GM19193 (cell line): ENCODE results near the gene ADAMTS9.

Source experiments
- POLR2A ChIP-seq: IDR thresholded peaks from 4 replicates; pipeline ENCODE4 v1.6.1; 2011; ENCODE audit not compliant: insufficient read depth, insufficient read length; ENCODE audit errors: extremely low read depth

Gene ADAMTS9

DNA sequence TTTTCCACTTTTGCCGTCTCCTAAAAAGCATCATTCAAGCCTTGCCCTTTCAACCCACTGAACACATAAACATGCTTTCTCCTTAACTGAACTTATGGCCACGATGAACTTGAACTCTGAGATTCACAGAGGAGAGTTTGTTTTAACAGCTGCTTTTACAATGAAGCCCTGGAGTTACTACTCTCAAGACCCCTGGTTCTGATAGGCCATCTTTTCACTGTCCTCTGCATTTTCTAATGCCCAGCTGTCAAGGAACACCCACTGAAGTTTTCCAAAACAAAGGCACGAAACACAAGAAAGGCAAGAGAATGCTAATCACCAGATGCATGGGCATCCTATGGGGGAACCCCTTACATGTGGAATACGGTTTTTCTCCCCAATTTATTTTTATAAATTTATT lies 100.8 kb downstream of the ADAMTS9 start:
- TF ChIP-seq POLR2A = no peak

DNA sequence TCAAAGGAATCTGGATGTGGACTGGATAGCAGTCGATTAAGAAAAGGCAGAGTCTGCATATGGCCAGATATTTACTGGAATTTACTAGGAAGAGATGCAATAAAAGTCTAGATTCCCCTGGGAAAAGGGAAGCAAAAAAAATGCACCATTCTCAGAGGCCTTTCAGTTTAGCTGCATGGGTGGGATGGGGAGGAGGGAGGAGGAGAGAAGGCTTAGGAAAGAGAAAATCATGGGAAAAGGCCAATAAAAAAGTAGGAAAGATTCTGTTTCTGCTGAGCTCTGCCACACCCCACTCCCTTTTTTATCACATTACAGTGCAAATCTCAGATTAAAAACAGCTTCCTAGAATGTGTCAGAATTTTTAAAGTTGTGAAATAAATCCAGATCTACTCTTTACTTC lies 103.6 kb downstream of the ADAMTS9 start:
- TF ChIP-seq POLR2A = no peak

DNA sequence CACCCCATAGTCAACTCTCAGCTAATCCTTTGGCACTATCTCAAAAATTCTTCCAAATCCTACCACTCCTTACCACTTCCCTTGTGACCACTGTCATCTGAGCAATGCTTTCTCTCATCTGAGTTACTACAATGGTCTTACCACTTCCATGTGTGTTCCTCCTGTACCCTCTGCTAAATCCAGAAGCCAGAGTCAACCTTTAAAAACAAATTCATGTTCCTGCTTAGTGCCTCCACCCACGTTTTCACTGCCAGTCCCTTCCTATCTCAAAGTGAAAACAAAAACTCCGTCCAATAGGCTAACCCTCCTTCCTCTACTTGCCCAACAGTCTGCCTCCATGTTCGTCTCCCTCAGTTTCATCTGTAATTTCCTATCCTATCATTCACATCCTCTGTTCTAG lies 109.0 kb downstream of the ADAMTS9 start:
- TF ChIP-seq POLR2A = no peak

DNA sequence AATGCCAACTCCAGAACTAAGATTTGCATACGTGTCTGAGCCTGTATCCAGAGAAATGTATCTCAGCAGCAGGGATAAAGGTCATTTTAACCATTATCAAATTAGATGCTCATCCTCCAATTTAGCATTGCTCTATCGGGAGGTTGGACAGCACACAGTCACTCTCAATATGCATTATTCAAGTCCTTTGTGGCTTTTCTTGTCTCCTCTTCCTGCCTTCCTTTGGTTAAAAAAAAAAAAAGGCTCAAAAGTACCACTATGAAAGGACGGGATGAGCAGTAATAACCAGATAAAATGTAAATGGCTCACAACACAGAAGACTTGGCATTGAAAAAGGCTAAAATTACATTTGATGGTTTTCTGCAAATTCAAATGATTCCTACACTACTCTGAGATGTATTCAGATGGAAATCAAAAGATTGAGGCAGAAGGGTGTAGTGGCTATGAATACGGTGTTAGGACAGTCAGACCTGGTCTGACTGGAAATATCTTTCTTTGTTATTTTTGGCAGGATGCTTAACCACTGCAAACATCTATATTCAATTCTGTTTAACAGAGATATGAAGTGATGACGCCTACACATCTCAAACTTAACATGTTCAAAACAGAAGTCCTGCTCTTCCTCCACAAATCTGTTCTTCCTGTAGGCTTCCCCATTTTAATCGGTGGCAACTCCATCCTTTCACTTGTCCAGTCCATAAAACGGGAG lies 109.6 kb downstream of the ADAMTS9 start:
- no peak for TF ChIP-seq POLR2A

DNA sequence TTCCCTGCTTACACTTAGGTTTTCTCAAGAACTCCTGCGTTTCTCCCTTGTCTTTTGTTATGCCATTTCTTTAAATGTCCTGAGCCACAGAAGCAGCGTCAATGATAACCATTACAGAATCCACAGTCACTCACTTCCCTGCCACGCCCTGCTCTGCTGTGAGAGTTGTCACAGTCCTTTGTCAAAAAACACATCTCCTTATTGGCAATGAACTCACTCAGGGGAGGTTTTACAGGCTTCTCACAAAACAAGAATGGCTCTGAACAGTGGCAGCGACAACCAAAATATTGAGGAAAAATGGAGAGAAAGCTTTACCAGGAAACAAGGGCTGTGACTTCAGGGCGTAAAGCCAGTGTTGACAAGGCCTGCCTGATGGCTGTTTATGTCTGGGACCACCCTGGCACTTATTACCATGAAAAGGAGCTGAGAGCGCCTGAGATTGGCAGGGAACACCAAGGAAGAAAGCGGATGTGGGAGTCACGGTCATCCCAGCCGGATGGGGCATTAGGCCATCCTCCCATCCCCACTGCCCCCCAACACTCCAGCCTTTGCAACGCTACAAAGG lies 111.5 kb downstream of the ADAMTS9 start:
- no peak for TF ChIP-seq POLR2A

DNA sequence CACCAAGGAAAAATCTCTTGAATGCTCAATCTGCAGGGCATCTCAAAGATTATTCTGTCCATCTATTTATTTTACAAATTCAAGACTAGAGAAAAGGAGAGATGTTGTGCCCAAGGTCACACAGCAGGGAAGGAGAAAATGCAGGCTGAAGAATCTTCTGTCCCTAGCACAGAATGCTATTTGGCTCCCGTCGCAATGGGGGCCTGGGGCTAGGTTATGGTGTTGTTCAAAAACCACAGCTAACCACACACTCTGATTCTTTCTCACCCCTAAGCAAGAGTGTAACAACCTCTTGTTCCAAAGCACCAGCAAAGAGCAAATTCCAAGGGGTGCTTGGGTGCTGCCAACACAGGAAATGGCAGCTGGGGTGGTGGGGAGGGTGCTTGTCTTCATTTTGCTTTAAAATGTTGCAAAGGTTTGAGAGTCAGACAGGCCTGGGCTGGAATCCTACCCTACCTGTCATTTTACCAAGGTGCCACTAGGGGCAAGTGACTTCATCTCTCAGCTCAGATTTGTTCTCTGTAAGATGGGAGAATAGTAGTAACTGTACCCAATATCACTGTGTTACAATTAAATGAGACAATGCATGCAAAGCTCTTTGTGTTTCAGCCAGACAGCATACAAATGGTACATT lies 112.5 kb downstream of the ADAMTS9 start:
- no peak for TF ChIP-seq POLR2A

DNA sequence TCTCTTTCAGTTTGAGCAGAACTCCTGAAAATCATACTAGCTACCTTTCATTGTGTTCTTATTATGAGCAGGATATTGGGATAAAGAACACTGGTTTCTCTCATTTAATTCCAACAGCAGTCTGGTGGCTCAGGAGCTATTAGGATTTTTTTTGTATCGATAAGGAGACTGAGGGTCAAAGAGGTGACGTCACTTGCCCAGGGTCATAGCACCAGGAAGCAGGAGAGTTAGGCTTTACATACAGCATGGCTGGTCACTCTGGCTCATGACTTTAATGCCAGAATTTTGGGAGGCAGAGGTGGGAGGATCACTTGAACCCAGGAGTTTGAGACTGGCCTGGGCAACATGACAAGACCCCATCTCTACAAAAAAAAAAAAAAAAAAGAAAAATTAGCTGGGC lies 113.6 kb downstream of the ADAMTS9 start:
- TF ChIP-seq POLR2A = no peak

DNA sequence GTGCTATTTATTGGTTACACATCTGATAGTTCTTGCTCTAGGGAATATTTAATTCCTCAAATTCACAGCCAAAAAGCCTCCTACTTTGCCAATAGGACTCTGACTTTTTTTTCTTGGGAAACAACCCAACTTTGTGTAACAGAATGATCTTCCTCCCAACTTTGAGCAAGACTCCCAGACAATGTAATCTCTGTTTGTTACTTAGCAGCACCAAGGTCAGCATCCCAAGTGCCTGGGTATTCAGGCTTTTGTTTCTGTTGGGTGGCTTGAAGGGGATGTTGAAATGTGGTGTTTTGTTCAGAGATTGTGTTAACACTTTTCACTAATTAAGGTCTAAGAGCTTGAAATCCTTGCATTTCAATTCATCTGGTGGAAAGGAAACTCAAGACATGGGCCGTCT lies 115.8 kb downstream of the ADAMTS9 start:
- TF ChIP-seq POLR2A = no peak

DNA sequence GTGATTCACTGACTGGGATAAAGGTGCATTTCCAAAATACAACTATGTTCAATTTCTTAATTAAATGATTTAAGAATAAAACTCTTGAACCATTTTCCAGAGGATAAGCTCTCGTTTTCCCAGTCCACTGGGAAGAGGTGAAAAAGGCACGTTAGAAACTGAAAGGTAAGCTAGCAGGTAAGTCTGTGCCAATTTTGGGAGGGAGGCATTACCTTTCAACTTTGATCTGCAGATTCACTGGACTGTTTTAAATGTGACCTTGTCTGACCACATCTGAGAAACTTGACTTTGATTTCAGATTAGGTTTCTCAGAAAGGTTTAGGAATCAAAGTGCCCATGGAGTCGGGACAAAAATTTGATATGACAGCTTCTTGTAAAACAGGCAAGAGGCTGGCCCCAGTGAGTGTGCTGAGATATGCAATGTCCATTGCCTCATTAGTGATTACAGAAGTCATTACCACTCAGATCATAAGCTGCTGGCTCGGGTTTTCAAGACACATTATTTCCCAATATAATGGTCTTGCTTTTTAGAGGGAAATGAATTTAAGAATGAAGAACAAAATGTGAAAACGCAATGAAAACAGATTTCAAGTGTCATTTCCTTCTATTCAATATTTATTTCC lies 118.8 kb downstream of the ADAMTS9 start:
- TF ChIP-seq POLR2A = no peak

DNA sequence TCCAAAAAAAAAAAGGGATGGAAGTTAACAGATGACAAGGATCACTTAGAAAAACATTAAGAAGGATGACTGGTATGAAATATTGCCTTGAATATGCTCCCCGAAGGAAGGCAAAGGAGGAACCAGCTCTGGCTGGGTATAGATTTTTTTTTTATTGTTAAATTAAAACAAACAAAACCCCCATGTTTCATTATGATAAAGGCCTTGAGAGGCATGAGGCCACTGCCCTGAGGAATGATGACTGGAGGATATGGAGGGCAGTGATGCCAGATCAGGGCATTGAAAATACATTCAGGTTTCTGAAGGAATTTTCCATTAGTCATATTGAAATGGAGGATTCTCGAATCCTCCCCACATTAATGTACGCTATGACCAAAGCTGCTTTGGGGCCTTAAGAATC lies 120.9 kb downstream of the ADAMTS9 start:
- no peak for TF ChIP-seq POLR2A

DNA sequence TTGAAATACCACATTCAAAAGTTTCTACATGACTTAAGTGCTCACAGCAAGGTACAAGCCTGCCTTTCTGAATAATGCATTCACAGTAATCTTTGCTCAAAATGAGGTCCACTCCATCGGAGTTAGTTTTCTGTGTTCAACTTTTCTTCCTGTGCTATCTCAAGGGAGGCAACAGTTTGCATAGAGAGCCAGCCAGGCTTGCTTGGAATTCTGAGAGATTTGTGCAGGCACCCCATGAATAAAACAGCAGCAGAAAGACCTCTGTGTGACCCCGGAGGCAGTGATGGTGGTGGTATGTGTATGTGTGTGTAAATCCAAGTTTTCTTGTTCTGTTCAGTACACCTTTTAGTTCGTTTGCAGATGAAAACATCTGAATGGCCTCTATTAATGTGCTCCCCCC lies 124.0 kb downstream of the ADAMTS9 start:
- no peak for TF ChIP-seq POLR2A

DNA sequence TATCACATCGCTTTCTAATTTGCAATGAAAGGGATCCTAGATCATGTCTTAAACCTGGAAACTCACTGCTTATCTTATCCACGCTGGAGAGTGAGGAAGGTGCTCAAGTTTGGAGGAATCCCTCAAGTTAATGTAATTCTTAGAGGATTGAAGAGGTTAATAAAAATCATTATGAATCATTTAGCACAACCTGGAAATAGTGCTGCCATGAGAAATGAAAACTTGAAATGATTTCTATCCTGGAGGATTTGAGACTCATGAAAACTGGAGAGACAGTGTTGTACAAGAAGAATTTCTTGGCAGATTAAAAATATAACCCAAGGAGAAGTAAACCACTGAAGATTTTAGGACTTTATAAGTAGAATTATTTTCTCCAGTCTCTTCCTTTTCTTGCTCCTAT lies 125.9 kb downstream of the ADAMTS9 start:
- TF ChIP-seq POLR2A = no peak

DNA sequence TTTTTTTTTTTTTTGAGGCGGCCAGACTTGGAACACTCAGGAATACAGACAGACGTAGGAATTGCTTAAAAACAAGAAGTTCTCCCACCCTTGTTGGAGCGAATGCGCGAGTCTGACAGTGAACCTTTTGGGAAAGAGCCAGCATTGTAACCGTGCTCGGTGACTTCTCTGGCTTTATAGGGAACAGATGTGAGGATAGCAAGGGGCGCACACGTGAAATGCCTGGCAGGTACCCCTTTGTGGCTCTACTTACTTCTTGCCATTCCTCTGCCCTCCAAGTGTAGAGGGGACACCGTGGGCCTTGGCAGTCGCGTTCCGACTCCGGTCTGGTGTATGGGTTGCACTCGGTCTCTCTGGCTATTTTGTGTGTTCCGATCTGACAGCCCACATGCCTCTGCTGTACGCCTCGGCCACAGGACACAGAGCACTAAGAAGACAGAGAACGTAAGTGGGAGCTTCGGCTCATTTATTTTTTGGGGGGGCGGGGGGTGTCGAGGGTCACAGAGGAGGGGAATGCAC lies 126.4 kb downstream of the ADAMTS9 start:
- no peak for TF ChIP-seq POLR2A

DNA sequence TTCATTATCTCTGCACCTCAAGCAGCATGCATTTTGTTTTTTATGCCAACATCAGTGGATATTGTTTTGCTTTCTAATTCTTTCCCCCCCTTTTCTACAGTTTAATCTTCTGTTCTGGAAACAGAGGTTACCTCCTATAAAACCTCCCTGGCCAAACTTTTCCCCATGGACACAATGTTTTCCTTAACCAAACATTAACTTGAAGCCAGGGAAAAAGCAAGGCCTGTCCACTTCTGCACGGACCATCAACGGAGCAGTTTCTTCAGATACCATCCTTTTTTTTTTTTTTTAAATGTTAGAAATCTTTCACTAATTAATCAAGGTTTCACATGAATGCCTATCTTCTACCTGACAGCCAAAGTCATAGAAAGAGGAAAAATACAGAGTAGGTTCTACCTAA lies 127.0 kb downstream of the ADAMTS9 start:
- TF ChIP-seq POLR2A = no peak

DNA sequence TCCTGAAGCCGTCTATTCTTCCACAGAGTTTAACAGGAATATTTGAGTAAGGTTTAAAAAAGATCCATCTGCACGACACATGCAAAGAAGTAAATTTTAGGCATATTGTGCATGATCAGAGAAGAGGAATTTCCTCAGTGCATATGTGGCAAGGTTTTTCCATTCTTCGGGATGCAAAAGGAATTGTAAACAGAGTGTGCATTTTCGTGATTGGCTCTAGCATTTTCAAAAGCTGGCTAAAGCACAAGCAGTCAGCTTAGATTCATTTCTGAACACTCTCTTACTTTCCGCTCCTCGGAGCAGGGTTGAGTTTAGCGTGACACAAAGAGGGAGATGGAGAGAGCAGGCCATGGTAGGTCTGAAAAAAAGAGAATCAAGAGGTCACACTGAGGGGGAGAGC lies 128.2 kb downstream of the ADAMTS9 start:
- TF ChIP-seq POLR2A = no peak

DNA sequence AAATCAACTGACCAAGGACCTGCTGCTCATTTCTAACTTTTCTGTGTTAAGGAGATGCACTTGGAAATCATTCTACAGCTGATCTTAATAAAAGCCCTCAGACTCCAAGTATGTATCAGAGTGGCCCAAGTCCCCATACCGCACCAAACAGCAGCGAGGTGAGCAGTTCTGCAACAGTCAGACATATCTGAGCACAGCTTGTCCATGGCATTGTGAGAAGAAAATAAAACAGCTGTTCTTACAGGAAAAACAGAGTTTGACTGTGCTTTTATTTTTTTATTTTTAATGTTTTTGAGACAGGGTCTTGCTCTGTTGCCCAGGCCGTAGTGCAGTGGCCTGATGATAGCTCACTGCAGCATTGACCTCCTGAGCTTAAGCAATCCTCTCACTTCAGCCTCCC lies 131.8 kb downstream of the ADAMTS9 start:
- no peak for TF ChIP-seq POLR2A
